GM12872 (cell line): ENCODE results near the gene DPYD.

Source experiments
- TF ChIP-seq, protein P1 (sequence below): IDR thresholded peaks from 3 replicates; pipeline ENCODE4 v1.5.1; 2011; ENCODE audit warnings: low read depth, mild to moderate bottlenecking, low read length, moderate library complexity; ENCODE audit not compliant: insufficient read depth

DPYD gene

DNA sequence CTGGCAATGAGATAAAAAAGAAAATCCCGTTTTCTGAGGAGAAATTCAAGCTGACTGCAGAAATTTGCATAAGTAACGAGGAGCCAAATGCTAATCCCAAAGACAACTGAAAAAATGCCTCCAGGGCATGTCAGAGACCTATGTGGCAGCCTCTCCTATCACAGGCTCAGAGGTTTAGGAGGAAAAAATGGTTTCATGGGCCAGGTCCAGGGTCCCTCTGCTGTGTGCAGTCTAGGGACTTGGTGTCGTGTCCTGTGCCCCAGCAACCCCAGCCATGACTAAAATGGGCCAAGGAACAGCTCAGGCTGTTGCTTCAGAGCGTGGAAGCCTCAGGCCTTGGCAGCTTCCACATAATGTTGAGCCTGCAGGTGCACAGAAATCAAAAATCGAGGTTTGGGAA, 456.5 kb downstream of the DPYD start:
- TF ChIP-seq, protein P1, sequence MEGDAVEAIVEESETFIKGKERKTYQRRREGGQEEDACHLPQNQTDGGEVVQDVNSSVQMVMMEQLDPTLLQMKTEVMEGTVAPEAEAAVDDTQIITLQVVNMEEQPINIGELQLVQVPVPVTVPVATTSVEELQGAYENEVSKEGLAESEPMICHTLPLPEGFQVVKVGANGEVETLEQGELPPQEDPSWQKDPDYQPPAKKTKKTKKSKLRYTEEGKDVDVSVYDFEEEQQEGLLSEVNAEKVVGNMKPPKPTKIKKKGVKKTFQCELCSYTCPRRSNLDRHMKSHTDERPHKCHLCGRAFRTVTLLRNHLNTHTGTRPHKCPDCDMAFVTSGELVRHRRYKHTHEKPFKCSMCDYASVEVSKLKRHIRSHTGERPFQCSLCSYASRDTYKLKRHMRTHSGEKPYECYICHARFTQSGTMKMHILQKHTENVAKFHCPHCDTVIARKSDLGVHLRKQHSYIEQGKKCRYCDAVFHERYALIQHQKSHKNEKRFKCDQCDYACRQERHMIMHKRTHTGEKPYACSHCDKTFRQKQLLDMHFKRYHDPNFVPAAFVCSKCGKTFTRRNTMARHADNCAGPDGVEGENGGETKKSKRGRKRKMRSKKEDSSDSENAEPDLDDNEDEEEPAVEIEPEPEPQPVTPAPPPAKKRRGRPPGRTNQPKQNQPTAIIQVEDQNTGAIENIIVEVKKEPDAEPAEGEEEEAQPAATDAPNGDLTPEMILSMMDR = no peak

DNA sequence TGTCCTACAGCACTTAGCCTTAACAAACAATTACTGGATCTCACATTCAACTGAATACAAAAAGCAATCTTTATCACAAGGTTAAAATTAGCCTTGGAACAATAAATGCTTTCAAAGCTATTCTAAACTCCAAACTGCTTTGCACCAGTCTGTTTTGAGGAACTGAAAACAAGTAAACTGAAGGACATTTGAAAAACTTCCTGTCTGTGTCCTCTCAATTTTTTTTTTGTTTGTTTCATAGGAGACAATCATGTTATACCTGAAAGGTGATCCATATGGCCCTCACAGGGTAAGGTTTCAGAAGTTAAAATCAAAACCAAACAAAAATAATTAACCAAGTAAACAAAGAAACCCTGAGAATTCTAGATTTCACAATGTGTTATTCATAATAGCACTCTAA, 459.1 kb downstream of the DPYD start:
- TF ChIP-seq, protein P1 = no peak

DNA sequence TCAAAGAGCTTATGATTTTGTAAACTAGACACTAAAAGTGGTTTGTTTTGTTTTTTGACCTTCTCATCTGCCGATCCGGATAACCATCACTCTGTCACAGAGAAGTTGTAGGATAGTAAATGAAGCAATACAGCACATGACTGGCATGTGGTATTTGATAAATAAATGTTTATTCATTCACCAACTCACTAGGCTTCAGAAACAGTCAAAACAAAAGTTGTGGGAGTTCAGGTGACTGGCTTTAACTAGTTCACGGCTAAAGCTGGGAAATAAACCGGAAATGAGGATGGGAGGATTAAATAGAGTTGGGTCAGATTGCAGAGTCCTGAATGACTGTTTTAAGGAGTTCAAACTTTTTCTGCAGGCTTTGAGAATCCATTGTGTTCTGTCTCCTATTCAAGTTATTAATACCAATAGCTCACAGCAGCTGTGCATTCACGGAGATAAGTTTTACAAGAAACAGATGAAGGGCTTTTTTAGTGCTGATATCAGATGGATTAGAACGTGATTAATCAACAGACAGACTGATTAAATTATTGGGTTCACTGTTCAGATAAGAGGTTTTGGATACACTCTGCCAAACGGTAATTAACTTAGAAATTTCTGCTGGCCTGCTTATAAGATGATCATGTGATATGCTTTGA, 463.3 kb downstream of the DPYD start:
- TF ChIP-seq, protein P1 = no peak

DNA sequence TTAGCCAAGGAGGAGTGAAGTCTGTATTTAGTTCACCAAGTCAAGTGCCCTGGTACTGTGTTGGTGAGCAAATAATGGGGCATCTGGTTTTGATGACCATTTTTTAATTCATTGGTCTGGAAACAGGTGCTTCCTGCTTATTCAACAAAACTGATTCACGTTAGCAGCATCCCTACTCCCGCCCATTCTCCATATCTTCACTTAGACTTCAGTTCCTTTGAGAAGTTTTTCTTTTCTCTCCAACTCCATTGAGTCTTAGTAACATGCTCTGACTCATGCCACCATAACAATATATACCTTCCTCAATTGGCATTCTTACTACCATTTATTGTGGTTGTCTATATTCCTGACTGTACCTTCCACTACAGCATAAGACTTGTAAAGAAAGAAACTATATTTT, 468.9 kb downstream of the DPYD start:
- TF ChIP-seq, protein P1 = no peak

DNA sequence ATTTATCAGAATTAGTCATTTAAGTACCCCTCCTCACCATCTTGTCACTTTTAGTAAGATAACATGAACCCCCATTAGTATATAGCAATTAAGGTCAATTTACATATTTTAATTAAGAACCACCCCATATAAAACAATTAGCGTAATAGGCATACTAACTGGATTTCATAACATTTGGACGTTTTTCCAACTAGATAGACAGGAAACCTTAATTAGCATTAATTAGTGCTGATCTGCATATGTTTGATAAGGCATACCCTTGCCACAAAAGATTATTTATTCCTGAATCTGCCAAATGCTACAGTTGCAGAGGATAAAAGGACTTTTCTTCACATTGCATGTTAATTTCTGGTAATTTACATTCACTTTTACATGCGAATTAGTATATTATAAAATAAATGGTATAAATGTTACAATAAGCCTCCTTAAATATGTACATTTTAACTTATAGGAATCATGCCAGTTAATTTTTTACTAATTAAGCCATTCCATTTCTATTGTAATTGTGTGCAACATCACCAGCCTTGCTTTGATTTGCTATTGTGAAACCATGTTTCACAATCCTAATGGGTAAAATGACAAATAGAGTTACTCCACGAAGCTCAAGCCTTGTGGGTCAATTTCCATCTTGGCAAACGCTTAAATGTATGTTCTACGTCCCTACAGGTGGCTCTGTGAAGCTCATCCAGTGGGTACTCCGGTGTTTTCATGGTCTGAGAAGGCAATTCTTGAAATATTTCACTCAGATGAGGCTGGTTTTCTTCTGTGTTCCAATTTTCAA, 469.6 kb downstream of the DPYD start:
- TF ChIP-seq, protein P1 = no peak

DNA sequence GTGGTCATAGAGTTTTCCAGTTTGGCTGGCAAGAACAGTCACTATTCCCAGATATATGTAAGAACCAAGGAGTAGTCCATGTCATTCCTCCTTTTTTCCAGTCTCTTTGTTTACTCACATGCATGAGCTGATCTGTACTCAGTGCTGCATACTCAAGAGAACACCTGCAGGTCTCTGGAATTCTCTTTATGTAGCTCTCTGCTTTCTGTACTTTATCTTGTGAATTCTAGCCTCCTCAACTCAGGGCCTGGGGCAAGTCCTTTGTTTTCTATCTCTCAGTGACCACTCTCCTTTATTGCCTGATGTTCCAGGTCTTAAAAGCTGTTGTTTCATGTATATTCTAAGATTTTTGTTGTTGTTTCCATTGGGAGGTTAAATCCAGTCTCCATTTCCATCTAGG, 478.9 kb downstream of the DPYD start:
- TF ChIP-seq, protein P1 = no peak

DNA sequence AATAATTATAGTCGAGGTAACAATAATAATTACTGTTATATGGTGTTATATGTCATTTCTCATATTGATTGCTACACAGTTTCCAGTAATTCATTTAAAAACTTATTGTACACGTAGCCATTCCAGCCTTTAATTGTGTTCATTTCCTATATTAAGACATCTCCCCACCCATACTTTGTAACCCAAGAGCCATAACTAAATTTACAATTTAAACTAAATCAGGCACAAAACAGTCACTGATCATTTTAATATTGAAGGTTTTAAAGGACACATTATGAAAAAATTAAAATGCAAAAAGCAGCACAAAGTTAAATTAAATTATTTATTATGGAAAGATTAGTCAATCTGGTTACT, 487.0 kb downstream of the DPYD start:
- TF ChIP-seq, protein P1 = no peak
